Activated CD8-positive, alpha-beta memory T cell treated with anti-CD3 and anti-CD28 coated beads for 36 hours (primary cell): ENCODE measurements around the gene EXOC4. TPM values are rescaled to one million over a fixed set of nuclear protein-coding genes. Genes with fewer than 3 reads are reported as not detected.

Source experiments
- CTCF ChIA-PET: fragments of 350-600 bp; sonication (Branson Sonifier 250); formaldehyde crosslinking; loops from one replicate; lab custom pipeline; 2021; ENCODE audit warnings: antibody characterized with exemption; lab: Charles Lee
- POLR2A ChIA-PET: fragments of 350-600 bp; sonication (Branson Sonifier 250); formaldehyde crosslinking; loops from one replicate; lab custom pipeline; 2021; ENCODE audit warnings: antibody characterized with exemption; lab: Charles Lee
- total RNA-seq, 2 experiments: library from RNA; stranded (reverse); gene quantifications; one replicate each; pipeline ENCODE4 v1.2.3, GENCODE V29; 2021

EXOC4 gene
- total RNA-seq, 2 experiments from 2014 or later, result 44.2 to 51.7 TPM

GRCh38 chr7:134031835-134032617, 779.1 kb downstream of the EXOC4 start:
- ChIA-PET CTCF (interaction anchor here (0.6 kb wide), 1 partner anchor 422 kb away, joined by 4 read pairs; no protein-coding TSS in a partner anchor), POLR2A (no interaction called here)

- CTCF ChIA-PET, result no interaction called here
- POLR2A ChIA-PET, result no interaction called here
Measured at GRCh38 chr7:134034652-134035051, 781.8 kb downstream of the EXOC4 start.

- POLR2A ChIA-PET, result no interaction called here
Measured at GRCh38 chr7:134037991-134038390, 785.1 kb downstream of the EXOC4 start.

GRCh38 chr7:134040988-134041387, 788.1 kb downstream of the EXOC4 start:
- POLR2A ChIA-PET, result no interaction called here
- CTCF ChIA-PET, result no interaction called here

More at GRCh38 chr7:134037991-134038390, 785.1 kb downstream of the EXOC4 start:
- CTCF ChIA-PET, result no interaction called here

GRCh38 chr7:134041477-134041876, 788.6 kb downstream of the EXOC4 start:
- CTCF ChIA-PET, result no interaction called here
- POLR2A ChIA-PET, result no interaction called here

GRCh38 chr7:134042307-134042706, 789.4 kb downstream of the EXOC4 start:
- ChIA-PET POLR2A (no interaction called here), CTCF (no interaction called here)

- POLR2A ChIA-PET, result no interaction called here
- CTCF ChIA-PET, result no interaction called here
Measured at GRCh38 chr7:134044682-134045081, 791.8 kb downstream of the EXOC4 start.

- CTCF ChIA-PET, result no interaction called here
- POLR2A ChIA-PET, result no interaction called here
Measured at GRCh38 chr7:134045716-134046115, 792.8 kb downstream of the EXOC4 start.

GRCh38 chr7:134046594-134047128, 793.8 kb downstream of the EXOC4 start:
- POLR2A ChIA-PET, result no interaction called here
- CTCF ChIA-PET, result no interaction called here

- POLR2A ChIA-PET, result no interaction called here
- CTCF ChIA-PET, result no interaction called here
Measured at GRCh38 chr7:134047675-134048074, 794.8 kb downstream of the EXOC4 start.

GRCh38 chr7:134048166-134048565, 795.3 kb downstream of the EXOC4 start:
- ChIA-PET POLR2A (no interaction called here), CTCF (no interaction called here)

- ChIA-PET CTCF (no interaction called here), POLR2A (interaction anchor here (0.7 kb wide), 1 partner anchor 208 kb away, joined by 3 read pairs; no protein-coding TSS in a partner anchor)
Measured at GRCh38 chr7:134051020-134051419, 798.1 kb downstream of the EXOC4 start.

GRCh38 chr7:134056816-134057215, 803.9 kb downstream of the EXOC4 start:
- ChIA-PET POLR2A (no interaction called here), CTCF (no interaction called here)

GRCh38 chr7:134058521-134058920, 805.6 kb downstream of the EXOC4 start:
- CTCF ChIA-PET, result no interaction called here
- POLR2A ChIA-PET, result no interaction called here

- ChIA-PET CTCF (no interaction called here), POLR2A (no interaction called here)
Measured at GRCh38 chr7:134058980-134059379, 806.1 kb downstream of the EXOC4 start.

GRCh38 chr7:134059921-134060320, 807.0 kb downstream of the EXOC4 start:
- CTCF ChIA-PET, result no interaction called here
- POLR2A ChIA-PET, result no interaction called here

- ChIA-PET CTCF (no interaction called here), POLR2A (no interaction called here)
Measured at GRCh38 chr7:134060874-134061273, 808.0 kb downstream of the EXOC4 start.

GRCh38 chr7:134062460-134062859, 809.6 kb downstream of the EXOC4 start:
- ChIA-PET POLR2A (no interaction called here), CTCF (no interaction called here)

GRCh38 chr7:134065415-134065814, 812.5 kb downstream of the EXOC4 start:
- POLR2A ChIA-PET, result no interaction called here
- CTCF ChIA-PET, result no interaction called here

- ChIA-PET CTCF (no interaction called here), POLR2A (no interaction called here)
Measured at GRCh38 chr7:134067164-134067563, 814.3 kb downstream of the EXOC4 start.

GRCh38 chr7:134068670-134069069, 815.8 kb downstream of the EXOC4 start:
- POLR2A ChIA-PET, result no interaction called here
- CTCF ChIA-PET, result no interaction called here
